Activated CD8-positive, alpha-beta T cell treated with anti-CD3 and anti-CD28 coated beads for 36 hours (primary cell): Measurements from ENCODE around the gene MGMT. TPM values are rescaled to one million over a fixed set of nuclear protein-coding genes. Genes with fewer than 3 reads are reported as not detected.

Source experiments
- ATAC-seq: fragments of 200-7000 bp; cut with Tn5 transposase; one replicate; pipeline ENCODE4 v1.10.0; 2021; ENCODE audit warnings: mild to moderate bottlenecking, moderate library complexity
- CTCF ChIA-PET: fragments of 350-600 bp; sonication (Branson Sonifier 250); formaldehyde crosslinking; loops from one replicate; lab custom pipeline; 2021; ENCODE audit warnings: antibody characterized with exemption; lab: Charles Lee
- POLR2A ChIA-PET: fragments of 350-600 bp; sonication (Branson Sonifier 250); formaldehyde crosslinking; loops from one replicate; lab custom pipeline; 2021; ENCODE audit warnings: antibody characterized with exemption; lab: Charles Lee
- DNase-seq: peaks from one replicate; pipeline ENCODE4 v3.0.0-alpha.2; 2020
- H3K27ac Mint-ChIP-seq: one replicate; pipeline ENCODE4 v1.8.0; 2021; ENCODE audit warnings: mild to moderate bottlenecking, mixed read lengths
- H3K27me3 Mint-ChIP-seq: one replicate; pipeline ENCODE4 v1.8.0; 2021; ENCODE audit warnings: mixed read lengths
- H3K36me3 Mint-ChIP-seq: one replicate; pipeline ENCODE4 v1.8.0; 2021; ENCODE audit warnings: low read depth, mixed read lengths
- H3K4me1 Mint-ChIP-seq: one replicate; pipeline ENCODE4 v1.8.0; 2021; ENCODE audit warnings: low read depth, mixed read lengths
- H3K4me3 Mint-ChIP-seq: one replicate; pipeline ENCODE4 v1.8.0; 2021; ENCODE audit warnings: mild to moderate bottlenecking, moderate library complexity, mixed read lengths
- H3K9me3 Mint-ChIP-seq: one replicate; pipeline ENCODE4 v1.8.0; 2021; ENCODE audit warnings: mixed read lengths
- intact Hi-C: fragments of 100-400 bp; cut with micrococcal nuclease; formaldehyde crosslinking; loops from one replicate; pipeline ENCODE4 v1.10.0; 2022
- total RNA-seq, 2 experiments: library from RNA; stranded (reverse); gene quantifications; one replicate each; pipeline ENCODE4 v1.2.3, GENCODE V29; 2021
- TF ChIP-seq, protein P1 (sequence below): fragments of 200-600 bp; IDR thresholded peaks from one replicate; pipeline ENCODE4 v1.8.0; 2022; ENCODE audit warnings: antibody characterized with exemption, mild to moderate bottlenecking

The MGMT gene
- total RNA-seq: 10 to 100 TPM; 16.2 to 17.0 TPM

DNA sequence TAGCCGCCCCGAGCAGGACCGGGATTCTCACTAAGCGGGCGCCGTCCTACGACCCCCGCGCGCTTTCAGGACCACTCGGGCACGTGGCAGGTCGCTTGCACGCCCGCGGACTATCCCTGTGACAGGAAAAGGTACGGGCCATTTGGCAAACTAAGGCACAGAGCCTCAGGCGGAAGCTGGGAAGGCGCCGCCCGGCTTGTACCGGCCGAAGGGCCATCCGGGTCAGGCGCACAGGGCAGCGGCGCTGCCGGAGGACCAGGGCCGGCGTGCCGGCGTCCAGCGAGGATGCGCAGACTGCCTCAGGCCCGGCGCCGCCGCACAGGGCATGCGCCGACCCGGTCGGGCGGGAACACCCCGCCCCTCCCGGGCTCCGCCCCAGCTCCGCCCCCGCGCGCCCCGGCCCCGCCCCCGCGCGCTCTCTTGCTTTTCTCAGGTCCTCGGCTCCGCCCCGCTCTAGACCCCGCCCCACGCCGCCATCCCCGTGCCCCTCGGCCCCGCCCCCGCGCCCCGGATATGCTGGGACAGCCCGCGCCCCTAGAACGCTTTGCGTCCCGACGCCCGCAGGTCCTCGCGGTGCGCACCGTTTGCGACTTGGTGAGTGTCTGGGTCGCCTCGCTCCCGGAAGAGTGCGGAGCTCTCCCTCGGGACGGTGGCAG lies at the start of gene MGMT:
TSS of gene MGMT (plus strand) at position 539 of the 656 bp plus-strand sequence.
- intact Hi-C loops: no loop called here
- Mint-ChIP-seq H3K4me3 (peak within 1 kb of the TSS; percentile 78), H3K27me3 (no peaks in the 10 kb centered on the region), H3K27ac (peak within 1 kb of the TSS; percentile 83), H3K9me3 (no peaks in the 10 kb centered on the region), H3K4me1 (peaks cover 22% of the 10 kb centered on the region), H3K36me3 (peaks cover 16% of the 10 kb centered on the region)
- CTCF ChIA-PET: no interaction called here
- TF ChIP-seq, protein P1, sequence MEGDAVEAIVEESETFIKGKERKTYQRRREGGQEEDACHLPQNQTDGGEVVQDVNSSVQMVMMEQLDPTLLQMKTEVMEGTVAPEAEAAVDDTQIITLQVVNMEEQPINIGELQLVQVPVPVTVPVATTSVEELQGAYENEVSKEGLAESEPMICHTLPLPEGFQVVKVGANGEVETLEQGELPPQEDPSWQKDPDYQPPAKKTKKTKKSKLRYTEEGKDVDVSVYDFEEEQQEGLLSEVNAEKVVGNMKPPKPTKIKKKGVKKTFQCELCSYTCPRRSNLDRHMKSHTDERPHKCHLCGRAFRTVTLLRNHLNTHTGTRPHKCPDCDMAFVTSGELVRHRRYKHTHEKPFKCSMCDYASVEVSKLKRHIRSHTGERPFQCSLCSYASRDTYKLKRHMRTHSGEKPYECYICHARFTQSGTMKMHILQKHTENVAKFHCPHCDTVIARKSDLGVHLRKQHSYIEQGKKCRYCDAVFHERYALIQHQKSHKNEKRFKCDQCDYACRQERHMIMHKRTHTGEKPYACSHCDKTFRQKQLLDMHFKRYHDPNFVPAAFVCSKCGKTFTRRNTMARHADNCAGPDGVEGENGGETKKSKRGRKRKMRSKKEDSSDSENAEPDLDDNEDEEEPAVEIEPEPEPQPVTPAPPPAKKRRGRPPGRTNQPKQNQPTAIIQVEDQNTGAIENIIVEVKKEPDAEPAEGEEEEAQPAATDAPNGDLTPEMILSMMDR: no peak
- POLR2A ChIA-PET: interaction anchor here (0.6 to 1.7 kb wide), 2 partner anchors 9 to 54 kb away, joined by 3 to 5 read pairs; no protein-coding TSS in a partner anchor
- DNase-seq: peak; percentile 99
- ATAC-seq: peak; percentile 99

DNA sequence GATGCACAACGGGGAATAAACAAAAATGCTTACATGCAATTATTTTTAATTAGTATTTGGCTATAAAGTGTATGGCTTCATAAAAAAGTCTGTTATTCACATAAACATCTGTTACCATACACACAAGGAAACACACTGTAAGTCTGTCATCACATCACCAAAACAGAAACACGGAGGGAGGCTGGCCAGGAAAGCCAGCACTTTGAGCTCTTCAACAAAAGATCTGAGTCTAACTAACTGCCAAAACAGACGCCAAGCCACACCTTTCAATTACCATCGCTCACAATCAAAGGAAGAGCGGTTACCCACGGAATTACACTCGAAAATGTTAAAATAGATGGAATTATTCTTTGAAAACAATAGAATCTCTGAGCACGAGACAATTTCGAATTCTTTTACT lies 49.2 kb upstream of the MGMT start:
- H3K36me3 Mint-ChIP-seq: no peaks in the 10 kb centered on the region
- TF ChIP-seq, protein P1: no peak
- no peak overlapping the region for H3K4me3 Mint-ChIP-seq
- CTCF ChIA-PET: no interaction called here
- no peak for ATAC-seq
- POLR2A ChIA-PET: no interaction called here
- intact Hi-C loops: no loop called here
- H3K27ac Mint-ChIP-seq: no peak overlapping the region
- no peak for DNase-seq
- no peaks in the 10 kb centered on the region for H3K4me1 Mint-ChIP-seq
- H3K9me3 Mint-ChIP-seq: no peaks in the 10 kb centered on the region
- H3K27me3 Mint-ChIP-seq: peaks cover 2% of the 10 kb centered on the region

DNA sequence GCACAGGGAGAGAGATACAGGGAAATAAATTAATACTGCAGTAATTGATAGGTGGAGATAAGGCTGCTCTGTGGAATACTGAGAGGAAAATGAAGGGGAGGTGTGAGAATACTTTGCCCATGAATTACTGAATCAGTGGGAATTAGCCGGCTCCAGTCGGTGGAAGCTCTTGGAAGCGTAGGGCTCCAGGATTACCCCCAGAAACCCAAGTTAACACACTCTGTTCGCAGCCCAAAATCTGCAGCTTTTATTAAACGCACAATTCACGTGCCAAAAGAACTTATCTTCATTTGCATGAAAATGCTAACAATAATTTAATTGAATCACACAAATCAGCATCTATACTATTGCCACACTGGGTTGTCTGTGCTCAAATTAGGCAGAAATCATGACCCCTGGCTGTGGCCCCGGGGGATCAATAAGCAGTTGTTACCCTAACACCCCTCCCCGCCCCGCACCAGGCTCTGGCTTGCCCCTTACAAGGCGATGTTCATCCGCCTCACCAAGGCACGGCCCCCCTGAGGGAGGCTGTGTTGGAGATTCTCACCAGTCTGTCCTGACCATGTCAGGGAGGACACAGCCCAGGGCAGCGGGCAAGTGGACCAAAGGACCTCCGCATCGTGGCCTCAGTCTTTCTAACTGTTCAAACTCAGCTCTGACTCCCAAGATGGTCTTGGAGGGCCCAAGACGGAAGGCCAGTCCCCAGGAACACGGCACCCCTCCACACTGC lies 48.4 kb upstream of the MGMT start:
- H3K4me3 Mint-ChIP-seq: no peak overlapping the region
- TF ChIP-seq, protein P1: no peak
- no peaks in the 10 kb centered on the region for H3K4me1 Mint-ChIP-seq
- H3K36me3 Mint-ChIP-seq: no peaks in the 10 kb centered on the region
- H3K27ac Mint-ChIP-seq: no peak overlapping the region
- peaks cover 2% of the 10 kb centered on the region for H3K27me3 Mint-ChIP-seq
- ChIA-PET CTCF (no interaction called here), POLR2A (no interaction called here)
- ATAC-seq (no peak), DNase-seq (no peak)
- no peaks in the 10 kb centered on the region for H3K9me3 Mint-ChIP-seq
- intact Hi-C loops: no loop called here

DNA sequence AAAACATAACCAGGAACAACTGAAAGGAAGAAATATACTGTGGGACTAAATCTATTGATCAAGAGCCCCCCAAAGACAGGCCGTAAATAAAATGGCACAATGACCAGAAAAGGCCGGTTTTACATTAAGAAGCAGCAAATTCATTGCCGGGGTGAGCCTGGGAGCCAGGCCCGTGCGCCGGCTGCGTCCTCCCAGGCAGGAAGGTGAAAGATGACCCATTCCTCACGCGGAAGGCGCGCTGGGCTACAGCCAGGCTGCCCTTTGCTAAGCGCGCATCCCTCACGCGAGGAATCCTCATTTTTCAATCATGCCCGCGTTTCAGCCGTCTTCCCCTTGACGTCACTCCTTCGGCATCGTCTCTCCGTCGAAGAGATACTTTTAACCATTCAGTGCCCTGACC lies 47.6 kb upstream of the MGMT start:
- TF ChIP-seq, protein P1: no peak
- Mint-ChIP-seq H3K36me3 (no peaks in the 10 kb centered on the region), H3K4me3 (no peak overlapping the region), H3K27me3 (peaks cover 2% of the 10 kb centered on the region), H3K27ac (no peak overlapping the region), H3K4me1 (no peaks in the 10 kb centered on the region), H3K9me3 (no peaks in the 10 kb centered on the region)
- POLR2A ChIA-PET: no interaction called here
- no peak for DNase-seq
- intact Hi-C loops: no loop called here
- no peak for ATAC-seq
- CTCF ChIA-PET: no interaction called here

DNA sequence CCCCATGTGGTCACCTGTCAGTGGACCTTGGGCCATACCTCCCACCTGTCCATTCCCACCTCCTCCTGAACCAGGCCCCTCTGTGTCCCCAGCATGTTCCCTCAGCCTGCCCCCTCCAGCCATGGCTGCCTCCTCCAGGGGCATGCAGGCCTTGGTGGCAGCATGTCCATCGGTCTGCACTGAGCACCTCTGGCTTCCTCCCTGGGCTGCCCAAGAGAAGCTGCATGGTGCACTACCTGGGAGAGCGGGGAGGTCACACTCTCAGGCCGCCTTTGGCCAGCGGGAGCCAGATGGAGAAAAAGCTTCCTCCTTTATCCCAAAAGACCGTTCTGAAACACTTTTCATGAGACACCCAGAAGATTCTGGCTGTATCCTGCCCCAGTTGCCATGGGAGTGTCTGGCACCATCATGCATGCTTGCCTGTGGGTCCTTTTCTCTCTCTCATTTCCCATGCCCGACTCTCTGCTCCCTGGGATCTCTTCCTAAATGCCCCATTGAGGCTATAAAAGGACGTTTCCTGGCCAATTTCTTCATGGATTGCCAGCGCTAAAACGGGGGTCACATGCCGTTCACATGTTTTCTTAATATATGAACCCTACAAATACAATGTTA lies 45.5 kb upstream of the MGMT start:
- intact Hi-C loops: no loop called here
- DNase-seq (no peak), ATAC-seq (no peak)
- Mint-ChIP-seq H3K27me3 (peaks cover 8% of the 10 kb centered on the region), H3K4me3 (no peak overlapping the region), H3K9me3 (no peaks in the 10 kb centered on the region), H3K27ac (no peak overlapping the region), H3K4me1 (no peaks in the 10 kb centered on the region), H3K36me3 (no peaks in the 10 kb centered on the region)
- ChIA-PET CTCF (no interaction called here), POLR2A (no interaction called here)
- TF ChIP-seq, protein P1: no peak
